SK-N-SH (cell line): Measurements from ENCODE around the gene TAOK1.

ENCODE experiments used
- CHD2 ChIP-seq: fragments of 150-350 bp; IDR thresholded peaks from 2 replicates; pipeline ENCODE4 v1.6.1; 2018; ENCODE audit warnings: low read length; ENCODE audit not compliant: partially characterized antibody
- ELF1 ChIP-seq: IDR thresholded peaks from 2 replicates; pipeline ENCODE4 v1.4.0; 2012
- GABPA ChIP-seq: IDR thresholded peaks from 2 replicates; pipeline ENCODE4 v1.4.0; 2012; ENCODE audit warnings: low read depth, mild to moderate bottlenecking
- JUND ChIP-seq: IDR thresholded peaks from 2 replicates; pipeline ENCODE4 v1.4.0; 2012
- POLR2AphosphoS5 ChIP-seq: IDR thresholded peaks from 2 replicates; pipeline ENCODE4 v1.6.1; 2012; ENCODE audit warnings: low read depth, low read length
- RAD21 ChIP-seq: IDR thresholded peaks from 2 replicates; pipeline ENCODE4 v1.6.1; 2012; ENCODE audit warnings: mild to moderate bottlenecking, low read length
- RCOR1 ChIP-seq: fragments of 150-350 bp; IDR thresholded peaks from 2 replicates; pipeline ENCODE4 v1.6.1; 2017; ENCODE audit warnings: antibody characterized with exemption, low read length
- RXRA ChIP-seq: IDR thresholded peaks from 2 replicates; pipeline ENCODE4 v1.4.0; 2012; ENCODE audit warnings: low read depth, mild to moderate bottlenecking, borderline replicate concordance
- SMC3 ChIP-seq: IDR thresholded peaks from 2 replicates; pipeline ENCODE4 v1.6.1; 2012; ENCODE audit warnings: low read depth, low read length, improper control_type of control experiment
- YY1 ChIP-seq: IDR thresholded peaks from 2 replicates; pipeline ENCODE4 v1.4.0; 2012; ENCODE audit warnings: low read depth, mild to moderate bottlenecking
- TF ChIP-seq, protein P1 (sequence below): IDR thresholded peaks from 2 replicates; pipeline ENCODE4 v1.6.1; 2012; ENCODE audit warnings: mild to moderate bottlenecking, low read depth, low read length, moderate library complexity
- TF ChIP-seq, protein P2 (sequence below): fragments of 200-600 bp; sonication (generic); IDR thresholded peaks from 2 replicates; pipeline ENCODE4 v1.6.1; 2017; ENCODE audit warnings: antibody characterized with exemption, mild to moderate bottlenecking, moderate library complexity
- TF ChIP-seq, protein P3 (sequence below): IDR thresholded peaks from 2 replicates; pipeline ENCODE4 v1.4.0; 2012; ENCODE audit warnings: low read depth
- TF ChIP-seq, protein P4 (sequence below): IDR thresholded peaks from 2 replicates; pipeline ENCODE4 v1.4.0; 2012; ENCODE audit warnings: low read depth, borderline replicate concordance

DNA sequence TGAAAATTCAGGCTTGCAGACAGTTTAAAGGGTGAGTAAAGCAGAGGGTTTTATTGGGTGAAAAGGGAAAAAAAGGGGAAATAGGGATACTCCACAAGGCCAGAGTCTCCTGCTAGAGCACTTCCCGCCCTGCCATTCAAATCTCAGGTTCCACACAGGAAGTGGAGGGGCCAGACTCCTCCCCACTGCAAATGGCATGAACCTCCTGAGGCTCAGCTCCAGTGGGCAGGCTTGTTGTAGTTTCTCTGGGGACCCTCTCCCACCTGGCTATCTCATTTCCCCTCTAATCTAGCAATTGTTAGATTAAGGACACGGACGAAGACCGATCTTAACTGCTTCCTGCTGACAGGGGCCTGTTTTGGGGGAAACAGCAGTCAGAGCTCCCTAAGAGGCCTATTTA is 43.4 kb downstream of the TAOK1 start:
- TF ChIP-seq POLR2AphosphoS5: no peak
- TF ChIP-seq, protein P1, sequence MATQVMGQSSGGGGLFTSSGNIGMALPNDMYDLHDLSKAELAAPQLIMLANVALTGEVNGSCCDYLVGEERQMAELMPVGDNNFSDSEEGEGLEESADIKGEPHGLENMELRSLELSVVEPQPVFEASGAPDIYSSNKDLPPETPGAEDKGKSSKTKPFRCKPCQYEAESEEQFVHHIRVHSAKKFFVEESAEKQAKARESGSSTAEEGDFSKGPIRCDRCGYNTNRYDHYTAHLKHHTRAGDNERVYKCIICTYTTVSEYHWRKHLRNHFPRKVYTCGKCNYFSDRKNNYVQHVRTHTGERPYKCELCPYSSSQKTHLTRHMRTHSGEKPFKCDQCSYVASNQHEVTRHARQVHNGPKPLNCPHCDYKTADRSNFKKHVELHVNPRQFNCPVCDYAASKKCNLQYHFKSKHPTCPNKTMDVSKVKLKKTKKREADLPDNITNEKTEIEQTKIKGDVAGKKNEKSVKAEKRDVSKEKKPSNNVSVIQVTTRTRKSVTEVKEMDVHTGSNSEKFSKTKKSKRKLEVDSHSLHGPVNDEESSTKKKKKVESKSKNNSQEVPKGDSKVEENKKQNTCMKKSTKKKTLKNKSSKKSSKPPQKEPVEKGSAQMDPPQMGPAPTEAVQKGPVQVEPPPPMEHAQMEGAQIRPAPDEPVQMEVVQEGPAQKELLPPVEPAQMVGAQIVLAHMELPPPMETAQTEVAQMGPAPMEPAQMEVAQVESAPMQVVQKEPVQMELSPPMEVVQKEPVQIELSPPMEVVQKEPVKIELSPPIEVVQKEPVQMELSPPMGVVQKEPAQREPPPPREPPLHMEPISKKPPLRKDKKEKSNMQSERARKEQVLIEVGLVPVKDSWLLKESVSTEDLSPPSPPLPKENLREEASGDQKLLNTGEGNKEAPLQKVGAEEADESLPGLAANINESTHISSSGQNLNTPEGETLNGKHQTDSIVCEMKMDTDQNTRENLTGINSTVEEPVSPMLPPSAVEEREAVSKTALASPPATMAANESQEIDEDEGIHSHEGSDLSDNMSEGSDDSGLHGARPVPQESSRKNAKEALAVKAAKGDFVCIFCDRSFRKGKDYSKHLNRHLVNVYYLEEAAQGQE: no peak
- TF ChIP-seq, protein P2, sequence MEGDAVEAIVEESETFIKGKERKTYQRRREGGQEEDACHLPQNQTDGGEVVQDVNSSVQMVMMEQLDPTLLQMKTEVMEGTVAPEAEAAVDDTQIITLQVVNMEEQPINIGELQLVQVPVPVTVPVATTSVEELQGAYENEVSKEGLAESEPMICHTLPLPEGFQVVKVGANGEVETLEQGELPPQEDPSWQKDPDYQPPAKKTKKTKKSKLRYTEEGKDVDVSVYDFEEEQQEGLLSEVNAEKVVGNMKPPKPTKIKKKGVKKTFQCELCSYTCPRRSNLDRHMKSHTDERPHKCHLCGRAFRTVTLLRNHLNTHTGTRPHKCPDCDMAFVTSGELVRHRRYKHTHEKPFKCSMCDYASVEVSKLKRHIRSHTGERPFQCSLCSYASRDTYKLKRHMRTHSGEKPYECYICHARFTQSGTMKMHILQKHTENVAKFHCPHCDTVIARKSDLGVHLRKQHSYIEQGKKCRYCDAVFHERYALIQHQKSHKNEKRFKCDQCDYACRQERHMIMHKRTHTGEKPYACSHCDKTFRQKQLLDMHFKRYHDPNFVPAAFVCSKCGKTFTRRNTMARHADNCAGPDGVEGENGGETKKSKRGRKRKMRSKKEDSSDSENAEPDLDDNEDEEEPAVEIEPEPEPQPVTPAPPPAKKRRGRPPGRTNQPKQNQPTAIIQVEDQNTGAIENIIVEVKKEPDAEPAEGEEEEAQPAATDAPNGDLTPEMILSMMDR: no peak
- TF ChIP-seq GABPA: no peak
- TF ChIP-seq JUND: no peak
- no peak for TF ChIP-seq RXRA
- TF ChIP-seq, protein P3, sequence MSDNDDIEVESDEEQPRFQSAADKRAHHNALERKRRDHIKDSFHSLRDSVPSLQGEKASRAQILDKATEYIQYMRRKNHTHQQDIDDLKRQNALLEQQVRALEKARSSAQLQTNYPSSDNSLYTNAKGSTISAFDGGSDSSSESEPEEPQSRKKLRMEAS: no peak
- TF ChIP-seq RCOR1: no peak
- TF ChIP-seq SMC3: no peak
- TF ChIP-seq ELF1: no peak
- TF ChIP-seq YY1: no peak
- no peak for TF ChIP-seq RAD21
- TF ChIP-seq CHD2: no peak
- TF ChIP-seq, protein P4, sequence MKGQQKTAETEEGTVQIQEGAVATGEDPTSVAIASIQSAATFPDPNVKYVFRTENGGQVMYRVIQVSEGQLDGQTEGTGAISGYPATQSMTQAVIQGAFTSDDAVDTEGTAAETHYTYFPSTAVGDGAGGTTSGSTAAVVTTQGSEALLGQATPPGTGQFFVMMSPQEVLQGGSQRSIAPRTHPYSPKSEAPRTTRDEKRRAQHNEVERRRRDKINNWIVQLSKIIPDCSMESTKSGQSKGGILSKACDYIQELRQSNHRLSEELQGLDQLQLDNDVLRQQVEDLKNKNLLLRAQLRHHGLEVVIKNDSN: no peak
